HG03432 (cell line): ENCODE results near the gene TAS1R3.

Source experiments
- ATAC-seq: cut with Tn5 transposase; IDR thresholded peaks from one replicate; pipeline ENCODE4 v1.9.1; 2021; ENCODE audit warnings: mild to moderate bottlenecking, moderate library complexity; ENCODE audit not compliant: unreplicated experiment

Gene TAS1R3

GRCh38 chr1:1320666-1321448 lies 10.2 kb upstream of the TAS1R3 start:
- no peak for ATAC-seq

DNA sequence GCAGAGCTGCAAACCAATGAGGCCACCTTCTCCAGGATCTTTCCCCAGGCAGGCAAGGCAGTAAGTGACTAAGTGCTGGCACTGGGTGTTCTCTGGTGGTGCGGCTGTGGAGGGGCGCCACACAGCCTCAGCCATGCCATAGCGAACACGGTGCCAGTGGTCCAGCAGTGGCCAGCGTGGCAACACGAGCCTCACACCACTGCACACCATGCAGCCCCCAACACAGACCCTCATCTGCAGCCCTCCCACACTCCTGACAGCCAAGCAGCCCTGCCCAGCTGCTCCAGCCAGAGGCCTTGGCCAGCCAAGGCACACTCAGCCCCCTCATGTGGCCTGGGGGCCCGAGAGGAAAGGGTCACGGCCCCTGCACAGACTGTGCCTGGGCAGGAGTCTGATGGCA lies 9.6 kb upstream of the TAS1R3 start:
- no peak for ATAC-seq

DNA sequence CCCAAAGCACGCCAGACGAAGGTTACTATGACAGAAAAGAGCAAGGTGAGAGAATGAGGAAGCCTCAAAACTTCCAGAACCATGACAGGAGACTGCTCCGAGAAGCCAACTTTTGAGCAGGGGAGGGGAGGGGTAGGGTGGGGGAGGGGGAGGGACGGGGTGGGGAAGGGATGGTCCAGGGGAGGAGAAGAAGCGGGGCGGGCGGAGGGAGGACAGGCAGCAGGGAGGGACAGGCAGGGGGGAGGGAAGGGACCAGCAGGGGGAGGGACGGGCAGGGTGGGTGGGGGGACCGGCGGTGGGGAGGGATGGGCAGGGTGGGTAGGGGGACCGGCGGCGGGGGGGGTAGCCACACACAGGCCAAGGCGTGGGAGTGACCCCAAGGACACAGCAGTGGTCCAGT lies 8.7 kb upstream of the TAS1R3 start:
- no peak for ATAC-seq

- ATAC-seq, result no peak
Measured at GRCh38 chr1:1322952-1323351, 8.1 kb upstream of the TAS1R3 start.

- peak; percentile 25 for ATAC-seq
Measured at GRCh38 chr1:1324084-1324523, 7.0 kb upstream of the TAS1R3 start.

- ATAC-seq, result peak; percentile 72
Measured at GRCh38 chr1:1324524-1325287, 6.4 kb upstream of the TAS1R3 start, which contains the start of the genes CPTP and INTS11. Gene CPTP, plus strand, starts transcription at chr1:1324802. Its CDS starts 2,109 bp downstream, at chr1:1326911. Gene INTS11, minus strand, starts transcription at chr1:1324660. Its CDS starts 52 bp downstream, at chr1:1324608.

DNA sequence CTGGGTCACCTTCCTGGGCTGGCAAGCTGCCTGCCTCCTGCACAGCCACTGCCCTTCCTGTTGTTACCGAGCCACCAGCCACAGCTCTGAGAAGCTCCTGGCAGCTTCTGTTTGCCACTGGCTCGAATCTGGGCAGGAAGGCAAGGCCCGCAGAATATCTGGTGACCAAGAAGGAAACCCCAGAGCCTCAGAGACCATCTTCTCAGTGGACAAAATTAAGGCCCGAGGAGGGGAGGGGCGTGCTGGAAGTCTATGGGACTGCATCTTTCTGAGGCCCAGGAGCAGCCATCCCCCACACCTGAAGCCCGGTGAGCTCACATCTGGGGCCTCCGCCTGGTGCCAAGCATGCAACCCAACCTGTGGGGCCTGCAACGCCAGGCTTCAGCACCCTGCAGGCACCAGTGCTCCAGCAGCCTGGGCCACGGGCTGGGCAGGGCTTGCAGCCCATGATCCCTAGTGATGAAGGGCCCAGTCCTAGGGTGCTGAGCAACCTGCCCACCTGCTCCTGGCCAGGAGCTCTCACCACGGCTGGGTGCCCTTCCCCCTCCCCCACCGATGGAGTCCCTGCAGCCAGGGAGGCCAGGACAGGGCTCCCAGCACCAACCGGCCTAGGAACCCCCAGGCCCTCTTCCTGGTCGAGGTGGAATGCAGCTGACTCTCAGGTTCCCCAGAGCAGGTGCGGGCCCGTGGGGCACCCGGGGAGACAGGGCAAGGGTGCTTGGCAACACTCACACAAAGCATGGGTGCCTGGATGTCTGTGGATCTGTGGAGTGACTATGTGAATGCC lies 5.6 kb upstream of the TAS1R3 start:
- ATAC-seq, result no peak

GRCh38 chr1:1326075-1326605 lies 4.9 kb upstream of the TAS1R3 start:
- no peak for ATAC-seq

GRCh38 chr1:1327291-1327690 lies 3.8 kb upstream of the TAS1R3 start:
- no peak for ATAC-seq

DNA sequence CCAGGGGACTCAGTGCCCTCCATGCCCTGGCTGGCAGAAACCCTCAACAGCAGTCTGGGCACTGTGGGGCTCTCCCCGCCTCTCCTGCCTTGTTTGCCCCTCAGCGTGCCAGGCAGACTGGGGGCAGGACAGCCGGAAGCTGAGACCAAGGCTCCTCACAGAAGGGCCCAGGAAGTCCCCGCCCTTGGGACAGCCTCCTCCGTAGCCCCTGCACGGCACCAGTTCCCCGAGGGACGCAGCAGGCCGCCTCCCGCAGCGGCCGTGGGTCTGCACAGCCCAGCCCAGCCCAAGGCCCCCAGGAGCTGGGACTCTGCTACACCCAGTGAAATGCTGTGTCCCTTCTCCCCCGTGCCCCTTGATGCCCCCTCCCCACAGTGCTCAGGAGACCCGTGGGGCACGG lies 2.8 kb upstream of the TAS1R3 start:
- no peak for ATAC-seq

DNA sequence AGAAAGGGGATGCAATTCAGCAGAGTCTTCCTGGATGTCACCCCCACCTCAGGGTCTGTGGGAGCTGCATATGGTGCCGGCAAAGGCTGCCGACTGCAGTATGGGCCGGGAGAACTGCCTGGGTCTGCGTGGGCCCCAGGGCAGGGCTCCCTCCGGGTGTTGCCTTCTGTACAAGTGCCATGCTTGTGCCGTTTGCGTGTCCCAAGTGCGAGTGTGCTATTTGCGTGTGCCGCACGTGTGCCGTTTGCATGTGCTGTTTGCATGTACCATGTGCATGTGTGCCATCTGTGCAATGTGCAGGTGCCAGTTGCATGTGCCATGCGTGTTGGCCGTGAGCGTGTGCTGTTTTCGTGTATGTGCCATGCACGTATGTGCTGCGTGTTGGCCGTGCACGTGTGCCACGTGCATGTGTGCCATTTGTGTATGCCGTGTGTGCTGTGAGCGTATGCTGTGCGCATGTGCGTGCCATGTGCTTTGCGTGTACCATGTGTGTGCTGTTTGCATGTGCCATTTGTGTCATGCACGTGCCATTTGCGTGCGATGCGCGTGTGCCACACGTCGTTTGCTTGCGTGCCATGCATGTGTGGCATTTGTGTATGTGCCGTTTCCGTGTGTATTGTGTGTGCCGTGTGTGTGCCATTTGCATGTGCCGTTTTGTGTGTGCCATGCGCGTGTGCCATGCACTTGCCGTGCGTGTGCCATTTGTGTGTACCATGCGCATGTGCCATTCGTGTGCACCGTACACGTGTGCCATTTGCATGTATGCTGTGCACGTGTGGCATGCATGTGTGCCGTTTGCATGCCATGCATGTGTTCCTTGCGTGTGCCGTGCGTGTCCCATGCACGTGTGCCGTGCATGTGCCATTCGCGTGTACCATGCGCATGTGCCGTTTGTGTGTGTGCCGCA lies 1.5 kb upstream of the TAS1R3 start:
- no peak for ATAC-seq

DNA sequence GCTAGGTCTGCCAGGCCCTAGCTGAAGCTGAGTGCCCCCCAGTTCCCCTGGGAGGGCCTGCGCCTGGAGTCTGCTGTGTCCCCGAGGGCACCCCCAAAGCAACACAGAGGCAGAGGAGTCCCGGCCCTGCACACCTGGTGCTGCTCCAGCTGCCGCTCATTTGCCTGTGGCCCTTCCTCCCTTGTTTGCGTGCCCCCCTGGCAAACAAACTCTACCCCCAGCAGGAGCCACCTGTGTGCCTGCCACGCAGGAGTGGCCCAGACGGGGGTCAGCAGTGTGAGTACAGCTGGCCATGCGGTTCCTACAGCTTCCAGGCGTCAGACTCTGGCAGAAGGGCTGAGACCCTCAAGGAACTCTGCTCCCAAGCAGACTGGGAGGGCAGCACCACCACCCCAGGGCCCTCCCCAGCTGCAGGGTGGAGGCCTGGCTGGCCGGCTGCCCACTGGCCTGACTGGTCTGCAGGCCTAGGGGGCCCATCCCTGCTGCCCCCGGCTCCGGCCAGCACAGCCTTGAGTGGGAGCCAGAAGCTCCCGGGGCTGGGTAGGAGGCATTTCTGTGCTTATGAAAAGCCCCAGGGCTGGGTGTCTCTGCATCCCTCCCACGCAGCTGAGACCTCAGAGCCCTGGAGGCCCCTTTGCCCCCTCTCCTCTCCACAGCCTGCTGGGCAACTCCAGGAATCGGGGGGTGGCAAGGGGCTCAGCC lies 563 bp upstream of the TAS1R3 start:
- ATAC-seq, result no peak

DNA sequence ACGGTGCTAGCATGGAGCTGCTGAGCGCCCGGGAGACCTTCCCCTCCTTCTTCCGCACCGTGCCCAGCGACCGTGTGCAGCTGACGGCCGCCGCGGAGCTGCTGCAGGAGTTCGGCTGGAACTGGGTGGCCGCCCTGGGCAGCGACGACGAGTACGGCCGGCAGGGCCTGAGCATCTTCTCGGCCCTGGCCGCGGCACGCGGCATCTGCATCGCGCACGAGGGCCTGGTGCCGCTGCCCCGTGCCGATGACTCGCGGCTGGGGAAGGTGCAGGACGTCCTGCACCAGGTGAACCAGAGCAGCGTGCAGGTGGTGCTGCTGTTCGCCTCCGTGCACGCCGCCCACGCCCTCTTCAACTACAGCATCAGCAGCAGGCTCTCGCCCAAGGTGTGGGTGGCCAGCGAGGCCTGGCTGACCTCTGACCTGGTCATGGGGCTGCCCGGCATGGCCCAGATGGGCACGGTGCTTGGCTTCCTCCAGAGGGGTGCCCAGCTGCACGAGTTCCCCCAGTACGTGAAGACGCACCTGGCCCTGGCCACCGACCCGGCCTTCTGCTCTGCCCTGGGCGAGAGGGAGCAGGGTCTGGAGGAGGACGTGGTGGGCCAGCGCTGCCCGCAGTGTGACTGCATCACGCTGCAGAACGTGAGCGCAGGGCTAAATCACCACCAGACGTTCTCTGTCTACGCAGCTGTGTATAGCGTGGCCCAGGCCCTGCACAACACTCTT lies 1.1 kb downstream of the TAS1R3 start:
- no peak for ATAC-seq

- no peak for ATAC-seq
Measured at GRCh38 chr1:1332774-1333480, 1.8 kb downstream of the TAS1R3 start.

GRCh38 chr1:1333551-1334241 lies 2.6 kb downstream of the TAS1R3 start:
- ATAC-seq, result no peak

DNA sequence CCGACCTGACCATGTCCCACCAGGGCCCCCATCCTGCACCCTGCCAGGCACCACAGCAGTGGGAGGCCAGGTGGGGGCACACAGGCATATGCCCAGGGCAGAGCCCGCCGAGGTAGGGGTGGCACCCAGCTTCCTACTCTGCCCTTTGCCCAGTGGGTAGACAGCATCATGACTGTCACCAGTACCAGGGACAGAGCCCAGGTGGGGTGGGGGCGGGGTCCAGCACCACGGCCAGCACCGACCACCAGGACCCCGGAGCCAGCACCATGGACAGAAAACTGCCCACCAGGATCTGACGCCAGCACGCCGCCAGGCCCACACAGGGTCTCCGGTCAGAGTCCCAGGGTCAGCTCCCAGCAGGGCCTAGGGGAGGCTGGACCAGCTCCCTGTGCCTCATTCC lies 3.8 kb downstream of the TAS1R3 start:
- no peak for ATAC-seq

DNA sequence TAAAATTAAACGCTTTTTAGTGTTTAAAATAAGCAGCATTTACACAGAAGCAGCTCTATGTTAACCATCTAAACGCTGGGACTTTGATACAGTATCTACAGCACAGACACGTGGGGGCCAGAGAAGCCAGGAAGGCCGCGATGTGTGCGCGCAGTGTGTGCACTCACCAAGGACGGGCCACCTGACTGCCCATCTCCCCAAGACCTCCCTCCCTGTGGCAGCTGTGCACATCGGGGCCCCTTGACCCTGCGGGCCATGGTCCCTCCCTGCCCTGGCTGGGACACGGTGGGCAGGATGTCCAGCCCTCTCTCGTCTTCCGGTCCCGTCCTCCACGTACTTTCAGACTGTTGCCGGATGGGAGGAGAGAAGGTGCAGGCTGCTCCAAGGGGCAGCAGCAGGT lies 4.2 kb downstream of the TAS1R3 start:
- ATAC-seq, result no peak
